ENCODE measurements around the gene KRT1.

The KRT1 gene

GRCh38 chr12:52634266-52635056 is 45.7 kb downstream of the KRT1 start:
- Histone ChIP-seq H3K27me3 (ENCODE audit: control insufficient read depth, low read length) (peaks cover 4% of the 10 kb centered on the region), H3K9me3 (ENCODE audit: control insufficient read depth, insufficient read depth, low read length) (no peaks in the 10 kb centered on the region), H3K4me3 (ENCODE audit: low read length) (no peak overlapping the region), H3K4me1 (ENCODE audit: control insufficient read depth, low read length) (no peaks in the 10 kb centered on the region), H4K20me1 (ENCODE audit: control insufficient read depth, insufficient read depth, low read depth, low read length) (no peaks in the 10 kb centered on the region), H3K79me2 (ENCODE audit: control insufficient read depth, low read length) (no peaks in the 10 kb centered on the region), H3K27ac (ENCODE audit: low read depth, low read length) (no peak overlapping the region), H3K4me2 (ENCODE audit: low read length) (no peak overlapping the region), H3K9me2 (replicated peaks; ENCODE audit: control insufficient read depth, low read length) (no peaks in the 10 kb centered on the region), H3K36me3 (ENCODE audit: control insufficient read depth, low read length) (no peaks in the 10 kb centered on the region), H3F3A (ENCODE audit: control insufficient read depth, insufficient read depth) (no peaks in the 10 kb centered on the region)
- no peak for TF ChIP-seq EZH2phosphoT487 (IDR thresholded peaks at IDR 0.05; ENCODE audit: borderline replicate concordance, low read length)
- no peak for TF ChIP-seq CTCF (IDR thresholded peaks at IDR 0.05; ENCODE audit: low read depth, low read length, poor library complexity, severe bottlenecking)

- no peaks in the 10 kb centered on the region for H3K9me3 ChIP-seq (ENCODE audit: control insufficient read depth, insufficient read depth, low read length)
- H4K20me1 ChIP-seq (ENCODE audit: control insufficient read depth, insufficient read depth, low read depth, low read length), result no peaks in the 10 kb centered on the region
- TF ChIP-seq EZH2phosphoT487 (IDR thresholded peaks at IDR 0.05; ENCODE audit: borderline replicate concordance, low read length) (no peak), CTCF (IDR thresholded peaks at IDR 0.05; ENCODE audit: low read depth, low read length, poor library complexity, severe bottlenecking) (no peak)
- H3K4me2 ChIP-seq (ENCODE audit: low read length), result no peak overlapping the region
- H3K9me2 ChIP-seq (replicated peaks; ENCODE audit: control insufficient read depth, low read length), result no peaks in the 10 kb centered on the region
- H3K27me3 ChIP-seq (ENCODE audit: control insufficient read depth, low read length), result peaks cover 3% of the 10 kb centered on the region
- no peaks in the 10 kb centered on the region for H3K4me1 ChIP-seq (ENCODE audit: control insufficient read depth, low read length)
- H3K27ac ChIP-seq (ENCODE audit: low read depth, low read length), result no peak overlapping the region
- no peaks in the 10 kb centered on the region for H3K79me2 ChIP-seq (ENCODE audit: control insufficient read depth, low read length)
- no peak overlapping the region for H3K4me3 ChIP-seq (ENCODE audit: low read length)
- H3F3A ChIP-seq (ENCODE audit: control insufficient read depth, insufficient read depth), result no peaks in the 10 kb centered on the region
- no peaks in the 10 kb centered on the region for H3K36me3 ChIP-seq (ENCODE audit: control insufficient read depth, low read length)
Observed at GRCh38 chr12:52633383-52633782, 46.8 kb downstream of the KRT1 start.

GRCh38 chr12:52632656-52633055 is 47.6 kb downstream of the KRT1 start:
- peaks cover 3% of the 10 kb centered on the region for H3K27me3 ChIP-seq (ENCODE audit: control insufficient read depth, low read length)
- no peak overlapping the region for H3K4me3 ChIP-seq (ENCODE audit: low read length)
- H4K20me1 ChIP-seq (ENCODE audit: control insufficient read depth, insufficient read depth, low read depth, low read length), result no peaks in the 10 kb centered on the region
- no peaks in the 10 kb centered on the region for H3K36me3 ChIP-seq (ENCODE audit: control insufficient read depth, low read length)
- H3K4me1 ChIP-seq (ENCODE audit: control insufficient read depth, low read length), result no peaks in the 10 kb centered on the region
- H3F3A ChIP-seq (ENCODE audit: control insufficient read depth, insufficient read depth), result no peaks in the 10 kb centered on the region
- H3K9me3 ChIP-seq (ENCODE audit: control insufficient read depth, insufficient read depth, low read length), result no peaks in the 10 kb centered on the region
- H3K27ac ChIP-seq (ENCODE audit: low read depth, low read length), result no peak overlapping the region
- no peaks in the 10 kb centered on the region for H3K79me2 ChIP-seq (ENCODE audit: control insufficient read depth, low read length)
- H3K9me2 ChIP-seq (replicated peaks; ENCODE audit: control insufficient read depth, low read length), result no peaks in the 10 kb centered on the region
- TF ChIP-seq EZH2phosphoT487 (IDR thresholded peaks at IDR 0.05; ENCODE audit: borderline replicate concordance, low read length) (no peak), CTCF (IDR thresholded peaks at IDR 0.05; ENCODE audit: low read depth, low read length, poor library complexity, severe bottlenecking) (no peak)
- no peak overlapping the region for H3K4me2 ChIP-seq (ENCODE audit: low read length)

Data from DOHH2 (cell line).